ENCODE data around the gene WDR90. TPM values are rescaled to one million over a fixed set of nuclear protein-coding genes. Genes with fewer than 3 reads are reported as not detected.

The WDR90 gene
- total and polyA plus RNA-seq, 3 experiments from 2014 or later, result 1.4 to 78.4 (median 69.6) TPM

DNA sequence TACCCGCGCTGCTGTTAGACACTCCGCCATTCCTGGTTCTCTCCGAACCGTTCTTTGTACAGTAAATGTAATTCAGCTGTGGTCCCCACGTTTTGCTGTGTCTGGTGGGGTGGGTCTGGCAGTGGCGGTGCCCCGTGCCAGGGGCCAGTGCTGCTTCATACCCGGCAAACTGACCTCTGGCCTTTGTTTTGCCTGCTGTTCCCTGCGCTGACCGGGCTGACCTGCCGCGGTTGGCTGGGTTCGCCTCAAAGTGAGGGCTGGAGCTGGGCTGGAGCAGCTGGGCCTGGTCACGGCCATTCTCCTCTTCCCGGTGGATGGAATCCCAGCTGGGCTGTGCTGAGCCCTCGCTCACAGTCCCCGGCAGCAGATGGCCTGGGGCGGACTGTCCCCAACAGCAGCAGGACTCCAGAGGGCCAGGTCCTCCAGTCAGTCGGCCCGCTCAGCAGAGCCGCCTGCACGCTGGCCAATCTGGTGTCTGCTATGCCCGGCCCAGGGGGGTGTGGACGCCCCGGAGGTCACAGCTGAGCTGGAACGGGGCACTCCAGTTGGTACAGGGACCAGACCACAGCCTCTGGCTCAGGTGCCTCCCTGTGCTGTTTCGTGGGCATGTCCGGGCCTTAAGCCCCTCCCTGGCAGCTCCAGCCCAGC is 19.9 kb upstream of the WDR90 start:
- Mint-ChIP-seq H3K27me3 (no peaks in the 10 kb centered on the region), H3K27ac (peak overlapping the region in 1 of 8 donors; percentile 60), H3K9me3 (no peaks in the 10 kb centered on the region), H3K4me1 (no peaks in the 10 kb centered on the region), H3K4me3 (no peak overlapping the region), H3K36me3 (peaks cover 0 to 35% (median 0%) of the 10 kb centered on the region in 3 donors)
- no peak overlapping the region for H3K27ac ChIP-seq (ENCODE audit: low read depth, low read length)
- DNase-seq, result no peak
- H3K36me3 ChIP-seq (ENCODE audit: insufficient read depth, low read length), result no peaks in the 10 kb centered on the region
- no peak overlapping the region for H3K4me3 ChIP-seq (ENCODE audit: low read length)
- POLR2A ChIA-PET, result no interaction called here
- CTCF ChIA-PET, result no interaction called here
- H3K9me3 ChIP-seq (ENCODE audit: low read length), result no peaks in the 10 kb centered on the region
- H3K27me3 ChIP-seq (ENCODE audit: insufficient read depth, low read length, poor library complexity, severe bottlenecking), result no peaks in the 10 kb centered on the region
- no peaks in the 10 kb centered on the region for H3K4me1 ChIP-seq (ENCODE audit: insufficient read depth, low read length)

GRCh38 chr16:629833-630248 is 19.3 kb upstream of the WDR90 start:
- Histone ChIP-seq H3K36me3 (ENCODE audit: insufficient read depth, low read length) (no peaks in the 10 kb centered on the region), H3K4me3 (ENCODE audit: low read length) (no peak overlapping the region), H3K27ac (ENCODE audit: low read depth, low read length) (no peak overlapping the region), H3K9me3 (ENCODE audit: low read length) (no peaks in the 10 kb centered on the region), H3K27me3 (ENCODE audit: insufficient read depth, low read length, poor library complexity, severe bottlenecking) (no peaks in the 10 kb centered on the region), H3K4me1 (ENCODE audit: insufficient read depth, low read length) (peaks cover under 1% of the 10 kb centered on the region)
- Mint-ChIP-seq H3K4me3 (peak overlapping the region in 1 of 7 donors; percentile 32), H3K27me3 (no peaks in the 10 kb centered on the region), H3K9me3 (no peaks in the 10 kb centered on the region), H3K4me1 (peaks cover 0 to 2% (median 2%) of the 10 kb centered on the region in 3 donors), H3K36me3 (peaks cover 0 to 33% (median 0%) of the 10 kb centered on the region in 3 donors), H3K27ac (peak overlapping the region in 1 of 8 donors; percentile 57)
- no peak for DNase-seq
- ChIA-PET POLR2A (no interaction called here), CTCF (no interaction called here)

- no peaks in the 10 kb centered on the region for H3K27me3 Mint-ChIP-seq
- no peak overlapping the region for H3K27ac Mint-ChIP-seq
- no peak for DNase-seq
- H3K27me3 ChIP-seq (ENCODE audit: insufficient read depth, low read length, poor library complexity, severe bottlenecking), result no peaks in the 10 kb centered on the region
- H3K4me3 Mint-ChIP-seq, result no peak overlapping the region
- no peaks in the 10 kb centered on the region for H3K36me3 ChIP-seq (ENCODE audit: insufficient read depth, low read length)
- no peak overlapping the region for H3K27ac ChIP-seq (ENCODE audit: low read depth, low read length)
- no peaks in the 10 kb centered on the region for H3K9me3 Mint-ChIP-seq
- no peaks in the 10 kb centered on the region for H3K9me3 ChIP-seq (ENCODE audit: low read length)
- H3K4me1 ChIP-seq (ENCODE audit: insufficient read depth, low read length), result peaks cover 6% of the 10 kb centered on the region
- POLR2A ChIA-PET, result no interaction called here
- H3K4me3 ChIP-seq (ENCODE audit: low read length), result no peak overlapping the region
- peaks cover 0 to 31% (median 0%) of the 10 kb centered on the region in 3 donors for H3K36me3 Mint-ChIP-seq
- H3K4me1 Mint-ChIP-seq, result peaks cover 0 to 4% (median 2%) of the 10 kb centered on the region in 3 donors
- CTCF ChIA-PET, result no interaction called here
Observed at GRCh38 chr16:630249-630814, 18.8 kb upstream of the WDR90 start.

DNA sequence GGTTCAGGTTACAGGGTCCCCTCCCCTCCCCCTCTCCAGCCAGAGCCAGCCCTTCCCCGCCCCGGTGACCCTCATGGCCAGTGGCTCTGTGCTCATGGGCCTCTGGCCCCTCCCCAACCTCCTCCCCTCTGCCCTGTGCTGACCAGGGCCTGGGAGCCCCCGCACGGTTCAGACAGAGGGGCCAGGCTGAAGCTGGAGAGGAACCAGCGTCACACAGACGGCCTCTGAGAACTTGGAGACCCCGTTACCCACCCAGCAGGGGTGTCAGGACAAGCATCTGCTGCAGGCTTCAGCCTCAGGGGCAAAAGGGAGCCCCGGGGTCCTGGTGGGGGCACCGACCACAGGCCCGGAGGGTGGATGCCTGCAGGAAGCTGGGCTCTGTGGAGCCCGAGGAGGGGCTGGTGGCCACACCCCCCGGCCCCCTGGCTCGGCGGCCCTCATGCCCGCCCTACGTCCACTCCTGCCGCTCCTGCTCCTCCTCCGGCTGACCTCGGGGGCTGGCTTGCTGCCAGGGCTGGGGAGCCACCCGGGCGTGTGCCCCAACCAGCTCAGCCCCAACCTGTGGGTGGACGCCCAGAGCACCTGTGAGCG is 18.3 kb upstream of the WDR90 start, which contains the start of gene WFIKKN1:
Gene WFIKKN1, plus strand, starts transcription at position 171 of the 591 bp plus-strand sequence. Its CDS starts 269 bp downstream, at position 440.
- POLR2A ChIA-PET, result no interaction called here
- peaks cover 7% of the 10 kb centered on the region for H3K4me1 ChIP-seq (ENCODE audit: insufficient read depth, low read length)
- Mint-ChIP-seq H3K9me3 (no peaks in the 10 kb centered on the region), H3K4me1 (peaks cover 0 to 4% (median 2%) of the 10 kb centered on the region in 3 donors), H3K36me3 (peaks cover 0 to 29% (median 0%) of the 10 kb centered on the region in 3 donors), H3K4me3 (peak within 1 kb of the TSS in 1 of 7 donors; percentile 32), H3K27ac (peak within 1 kb of the TSS in 1 of 8 donors; percentile 57), H3K27me3 (no peaks in the 10 kb centered on the region)
- no peaks in the 10 kb centered on the region for H3K27me3 ChIP-seq (ENCODE audit: insufficient read depth, low read length, poor library complexity, severe bottlenecking)
- CTCF ChIA-PET, result no interaction called here
- no peak for DNase-seq
- H3K4me3 ChIP-seq (ENCODE audit: low read length), result no peak within 1 kb of the TSS
- H3K36me3 ChIP-seq (ENCODE audit: insufficient read depth, low read length), result no peaks in the 10 kb centered on the region
- H3K27ac ChIP-seq (ENCODE audit: low read depth, low read length), result no peak within 1 kb of the TSS
- no peaks in the 10 kb centered on the region for H3K9me3 ChIP-seq (ENCODE audit: low read length)

DNA sequence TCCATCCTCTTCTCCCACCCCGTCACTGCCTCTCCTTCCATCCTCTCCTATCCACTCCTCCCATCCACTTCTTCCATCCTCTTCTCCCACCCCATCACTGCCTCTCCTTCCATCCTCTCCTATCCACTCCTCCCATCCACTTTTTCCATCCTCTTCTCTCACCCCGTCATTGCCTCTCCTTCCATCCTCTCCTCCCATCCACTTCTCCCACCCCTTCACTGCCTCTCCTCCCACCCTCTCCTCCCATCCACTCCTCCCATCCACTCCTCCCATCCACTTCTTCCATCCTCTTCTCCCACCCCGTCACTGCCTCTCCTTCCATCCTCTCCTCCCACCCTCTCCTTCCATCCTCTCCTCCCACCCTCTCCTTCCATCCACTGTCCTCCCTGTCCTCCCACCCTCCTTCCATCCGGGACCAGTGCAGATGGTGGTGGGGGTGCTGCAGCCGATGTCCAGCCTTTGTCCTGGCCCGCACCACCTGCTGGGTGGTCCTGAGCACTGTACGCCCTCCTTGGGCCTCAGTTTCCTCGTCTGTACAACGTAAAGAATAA is 17.3 kb upstream of the WDR90 start:
- H3K27ac ChIP-seq (ENCODE audit: low read depth, low read length), result no peak overlapping the region
- Mint-ChIP-seq H3K27ac (peak overlapping the region in 1 of 8 donors; percentile 83), H3K27me3 (peaks cover 0 to 7% of the 10 kb centered on the region in 2 donors), H3K4me3 (no peak overlapping the region), H3K36me3 (peaks cover 0 to 27% (median 0%) of the 10 kb centered on the region in 3 donors), H3K4me1 (peaks cover 0 to 11% (median 9%) of the 10 kb centered on the region in 3 donors), H3K9me3 (peaks cover 0 to 3% (median 0%) of the 10 kb centered on the region in 5 donors)
- H3K9me3 ChIP-seq (ENCODE audit: low read length), result no peaks in the 10 kb centered on the region
- POLR2A ChIA-PET, result no interaction called here
- H3K36me3 ChIP-seq (ENCODE audit: insufficient read depth, low read length), result no peaks in the 10 kb centered on the region
- no peaks in the 10 kb centered on the region for H3K27me3 ChIP-seq (ENCODE audit: insufficient read depth, low read length, poor library complexity, severe bottlenecking)
- H3K4me3 ChIP-seq (ENCODE audit: low read length), result no peak overlapping the region
- DNase-seq, result no peak
- H3K4me1 ChIP-seq (ENCODE audit: insufficient read depth, low read length), result peaks cover 7% of the 10 kb centered on the region
- CTCF ChIA-PET, result no interaction called here

DNA sequence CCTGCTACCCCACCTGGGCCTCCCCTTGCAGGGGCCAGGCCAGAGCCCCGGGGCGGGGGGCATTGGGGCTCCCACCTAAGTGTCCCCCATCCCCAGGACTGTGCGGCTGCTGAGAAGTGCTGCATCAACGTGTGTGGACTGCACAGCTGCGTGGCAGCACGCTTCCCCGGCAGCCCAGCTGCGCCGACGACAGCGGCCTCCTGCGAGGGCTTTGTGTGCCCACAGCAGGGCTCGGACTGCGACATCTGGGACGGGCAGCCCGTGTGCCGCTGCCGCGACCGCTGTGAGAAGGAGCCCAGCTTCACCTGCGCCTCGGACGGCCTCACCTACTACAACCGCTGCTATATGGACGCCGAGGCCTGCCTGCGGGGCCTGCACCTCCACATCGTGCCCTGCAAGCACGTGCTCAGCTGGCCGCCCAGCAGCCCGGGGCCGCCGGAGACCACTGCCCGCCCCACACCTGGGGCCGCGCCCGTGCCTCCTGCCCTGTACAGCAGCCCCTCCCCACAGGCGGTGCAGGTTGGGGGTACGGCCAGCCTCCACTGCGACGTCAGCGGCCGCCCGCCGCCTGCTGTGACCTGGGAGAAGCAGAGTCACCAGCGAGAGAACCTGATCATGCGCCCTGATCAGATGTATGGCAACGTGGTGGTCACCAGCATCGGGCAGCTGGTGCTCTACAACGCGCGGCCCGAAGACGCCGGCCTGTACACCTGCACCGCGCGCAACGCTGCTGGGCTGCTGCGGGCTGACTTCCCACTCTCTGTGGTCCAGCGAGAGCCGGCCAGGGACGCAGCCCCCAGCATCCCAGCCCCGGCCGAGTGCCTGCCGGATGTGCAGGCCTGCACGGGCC is 16.5 kb upstream of the WDR90 start:
- CTCF ChIA-PET, result no interaction called here
- peaks cover 12% of the 10 kb centered on the region for H3K4me1 ChIP-seq (ENCODE audit: insufficient read depth, low read length)
- H3K9me3 ChIP-seq (ENCODE audit: low read length), result no peaks in the 10 kb centered on the region
- POLR2A ChIA-PET, result no interaction called here
- Mint-ChIP-seq H3K36me3 (peaks cover 0 to 20% (median 0%) of the 10 kb centered on the region in 3 donors), H3K27ac (no peak overlapping the region), H3K9me3 (peaks cover 0 to 3% (median 0%) of the 10 kb centered on the region in 5 donors), H3K4me3 (no peak overlapping the region), H3K4me1 (peaks cover 0 to 16% (median 9%) of the 10 kb centered on the region in 3 donors), H3K27me3 (peaks cover 0 to 7% of the 10 kb centered on the region in 2 donors)
- no peaks in the 10 kb centered on the region for H3K27me3 ChIP-seq (ENCODE audit: insufficient read depth, low read length, poor library complexity, severe bottlenecking)
- DNase-seq, result peak in 1 of 5 donors; percentile 46
- no peaks in the 10 kb centered on the region for H3K36me3 ChIP-seq (ENCODE audit: insufficient read depth, low read length)
- no peak overlapping the region for H3K4me3 ChIP-seq (ENCODE audit: low read length)
- H3K27ac ChIP-seq (ENCODE audit: low read depth, low read length), result no peak overlapping the region

DNA sequence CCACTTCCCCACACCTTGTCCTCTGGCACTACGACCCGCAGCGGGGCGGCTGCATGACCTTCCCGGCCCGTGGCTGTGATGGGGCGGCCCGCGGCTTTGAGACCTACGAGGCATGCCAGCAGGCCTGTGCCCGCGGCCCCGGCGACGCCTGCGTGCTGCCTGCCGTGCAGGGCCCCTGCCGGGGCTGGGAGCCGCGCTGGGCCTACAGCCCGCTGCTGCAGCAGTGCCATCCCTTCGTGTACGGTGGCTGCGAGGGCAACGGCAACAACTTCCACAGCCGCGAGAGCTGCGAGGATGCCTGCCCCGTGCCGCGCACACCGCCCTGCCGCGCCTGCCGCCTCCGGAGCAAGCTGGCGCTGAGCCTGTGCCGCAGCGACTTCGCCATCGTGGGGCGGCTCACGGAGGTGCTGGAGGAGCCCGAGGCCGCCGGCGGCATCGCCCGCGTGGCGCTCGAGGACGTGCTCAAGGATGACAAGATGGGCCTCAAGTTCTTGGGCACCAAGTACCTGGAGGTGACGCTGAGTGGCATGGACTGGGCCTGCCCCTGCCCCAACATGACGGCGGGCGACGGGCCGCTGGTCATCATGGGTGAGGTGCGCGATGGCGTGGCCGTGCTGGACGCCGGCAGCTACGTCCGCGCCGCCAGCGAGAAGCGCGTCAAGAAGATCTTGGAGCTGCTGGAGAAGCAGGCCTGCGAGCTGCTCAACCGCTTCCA is 15.7 kb upstream of the WDR90 start:
- peak in 1 of 5 donors; percentile 50 for DNase-seq
- peaks cover 0 to 13% (median 0%) of the 10 kb centered on the region in 3 donors for H3K36me3 Mint-ChIP-seq
- no peak overlapping the region for H3K27ac Mint-ChIP-seq
- no peaks in the 10 kb centered on the region for H3K36me3 ChIP-seq (ENCODE audit: insufficient read depth, low read length)
- H3K4me1 Mint-ChIP-seq, result peaks cover 0 to 20% (median 10%) of the 10 kb centered on the region in 3 donors
- peak overlapping the region in 2 of 7 donors; percentile 80 to 81 for H3K4me3 Mint-ChIP-seq
- H3K27me3 Mint-ChIP-seq, result peaks cover 0 to 7% of the 10 kb centered on the region in 2 donors
- no peaks in the 10 kb centered on the region for H3K27me3 ChIP-seq (ENCODE audit: insufficient read depth, low read length, poor library complexity, severe bottlenecking)
- H3K27ac ChIP-seq (ENCODE audit: low read depth, low read length), result no peak overlapping the region
- no peaks in the 10 kb centered on the region for H3K9me3 ChIP-seq (ENCODE audit: low read length)
- peaks cover 16% of the 10 kb centered on the region for H3K4me1 ChIP-seq (ENCODE audit: insufficient read depth, low read length)
- peaks cover 0 to 3% (median 0%) of the 10 kb centered on the region in 5 donors for H3K9me3 Mint-ChIP-seq
- H3K4me3 ChIP-seq (ENCODE audit: low read length), result no peak overlapping the region
- POLR2A ChIA-PET, result no interaction called here
- CTCF ChIA-PET, result no interaction called here
